PFSK-1 (cell line): ENCODE measurements around the gene HTT.

Experiments used
- FOXP2 ChIP-seq: optimal IDR thresholded peaks from 2 replicates; pipeline ENCODE3; 2011; ENCODE audit warnings: borderline replicate concordance, control low read depth, inconsistent platforms; ENCODE audit not compliant: insufficient read depth; ENCODE audit errors: extremely low read length, extremely low read depth
- POLR2AphosphoS5 ChIP-seq: IDR thresholded peaks from 2 replicates; pipeline ENCODE4 v1.6.1; 2012; ENCODE audit warnings: low read depth, mild to moderate bottlenecking, control low read depth, low read length, moderate library complexity
- REST ChIP-seq, 2 experiments: IDR thresholded peaks; 2 replicates each; pipeline versions ENCODE4 v1.6.1 to v1.8.0; 2011 to 2012; ENCODE audit warnings: low read depth in 2 of 2, low read length in 2 of 2, control low read depth in 1 of 2, inconsistent platforms in 1 of 2, mild to moderate bottlenecking in 1 of 2, moderate library complexity in 1 of 2; ENCODE audit not compliant: insufficient read depth in 1 of 2
- SIN3A ChIP-seq: IDR thresholded peaks from 2 replicates; pipeline ENCODE4 v1.6.1; 2012; ENCODE audit warnings: mild to moderate bottlenecking, low read length, moderate library complexity, borderline replicate concordance; ENCODE audit not compliant: insufficient read depth
- TAF1 ChIP-seq: IDR thresholded peaks from 2 replicates; pipeline ENCODE4 v1.6.1; 2012; ENCODE audit warnings: low read length, control low read depth, borderline replicate concordance; ENCODE audit not compliant: insufficient read depth

Gene HTT

GRCh38 chr4:3077796-3078195, 3.3 kb downstream of the HTT start:
- no peak for TF ChIP-seq REST (IDR thresholded peaks at IDR 0.05; ENCODE audit: insufficient read depth in 1 of 2, low read depth in 2 of 2, low read length in 2 of 2)
- no peak for TF ChIP-seq SIN3A
- TF ChIP-seq FOXP2 = no peak
- no peak for TF ChIP-seq POLR2AphosphoS5
- TF ChIP-seq TAF1 = no peak

GRCh38 chr4:3079694-3080123, 5.2 kb downstream of the HTT start:
- no peak for TF ChIP-seq TAF1
- no peak for TF ChIP-seq SIN3A
- TF ChIP-seq POLR2AphosphoS5 = no peak
- no peak for TF ChIP-seq REST (IDR thresholded peaks at IDR 0.05; ENCODE audit: insufficient read depth in 1 of 2, low read depth in 2 of 2, low read length in 2 of 2)
- TF ChIP-seq FOXP2 = no peak

- no peak for TF ChIP-seq FOXP2
- no peak for TF ChIP-seq TAF1
- TF ChIP-seq REST (IDR thresholded peaks at IDR 0.05; ENCODE audit: insufficient read depth in 1 of 2, low read depth in 2 of 2, low read length in 2 of 2) = no peak
- TF ChIP-seq SIN3A = no peak
- no peak for TF ChIP-seq POLR2AphosphoS5
Observed at GRCh38 chr4:3082925-3083515, 8.5 kb downstream of the HTT start.

- TF ChIP-seq FOXP2 (no peak), SIN3A (no peak), REST (IDR thresholded peaks at IDR 0.05; ENCODE audit: insufficient read depth in 1 of 2, low read depth in 2 of 2, low read length in 2 of 2) (no peak), POLR2AphosphoS5 (no peak), TAF1 (no peak)
Observed at GRCh38 chr4:3083732-3084131, 9.3 kb downstream of the HTT start.
